Inflammatory macrophage (primary cell): ENCODE data around the gene KLHL20.
"Not testable (repeated sequence)": the region's sequence is repeated elsewhere in the genome, so short reads cannot be mapped to it uniquely, and the experiment has no call there.

Experiments used
- DNase-seq, 2 donors: peaks; one replicate each; pipeline ENCODE4 v3.0.0-alpha.2; 2020 to 2022
- total RNA-seq, 18 experiments: gene quantifications; one replicate each; lab custom pipeline; 2026; ENCODE audit warnings: mixed read lengths in 6 of 18, inconsistent platforms in 2 of 18; lab: John Stamatoyannopoulos, UW

The KLHL20 gene, protein sequence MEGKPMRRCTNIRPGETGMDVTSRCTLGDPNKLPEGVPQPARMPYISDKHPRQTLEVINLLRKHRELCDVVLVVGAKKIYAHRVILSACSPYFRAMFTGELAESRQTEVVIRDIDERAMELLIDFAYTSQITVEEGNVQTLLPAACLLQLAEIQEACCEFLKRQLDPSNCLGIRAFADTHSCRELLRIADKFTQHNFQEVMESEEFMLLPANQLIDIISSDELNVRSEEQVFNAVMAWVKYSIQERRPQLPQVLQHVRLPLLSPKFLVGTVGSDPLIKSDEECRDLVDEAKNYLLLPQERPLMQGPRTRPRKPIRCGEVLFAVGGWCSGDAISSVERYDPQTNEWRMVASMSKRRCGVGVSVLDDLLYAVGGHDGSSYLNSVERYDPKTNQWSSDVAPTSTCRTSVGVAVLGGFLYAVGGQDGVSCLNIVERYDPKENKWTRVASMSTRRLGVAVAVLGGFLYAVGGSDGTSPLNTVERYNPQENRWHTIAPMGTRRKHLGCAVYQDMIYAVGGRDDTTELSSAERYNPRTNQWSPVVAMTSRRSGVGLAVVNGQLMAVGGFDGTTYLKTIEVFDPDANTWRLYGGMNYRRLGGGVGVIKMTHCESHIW
- total RNA-seq = 10.3 to 33.2 (median 25.4) reads per million in 18 experiments

DNA sequence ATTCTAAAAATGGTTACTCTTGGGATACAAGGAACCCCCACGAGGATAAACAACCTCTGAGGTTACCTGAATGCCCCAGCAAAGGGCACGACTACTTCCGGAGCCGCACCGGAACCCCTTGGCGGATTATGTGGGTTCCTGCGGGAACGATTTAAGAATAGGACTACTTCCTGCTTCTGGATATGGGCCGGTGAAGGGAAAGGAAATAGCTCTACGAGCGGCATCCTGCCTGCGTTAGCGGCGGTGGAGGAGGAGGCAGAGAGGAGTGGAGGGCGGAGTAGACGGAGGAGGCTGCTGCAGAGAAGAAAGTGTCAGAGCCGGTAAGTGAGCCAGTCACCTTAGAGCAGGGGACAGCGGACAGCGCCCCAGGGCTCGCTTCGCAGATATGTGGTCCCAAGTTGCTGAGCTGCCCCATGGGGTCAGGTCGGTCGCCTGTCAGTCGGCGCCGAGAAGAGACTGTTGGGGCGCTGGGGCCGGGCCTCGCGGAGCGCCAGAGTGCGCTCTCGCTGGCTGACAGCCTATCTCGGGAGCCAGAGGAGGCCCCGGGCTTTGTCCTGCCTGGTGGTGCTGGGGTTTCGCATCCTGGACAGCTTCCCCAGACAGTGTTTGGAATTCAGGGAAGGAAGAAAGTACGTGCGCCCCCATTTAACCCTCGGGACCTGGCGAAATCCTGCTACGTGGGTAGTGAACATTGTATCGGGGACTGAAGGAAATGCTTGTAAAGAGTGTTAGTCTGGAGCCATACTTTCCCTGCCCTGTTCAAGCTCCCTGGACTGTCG is at the start of gene KLHL20:
KLHL20 (plus strand) TSS at position 223 of the 779 bp plus-strand sequence. CDS start 1,063 bp downstream, outside the sequence.
- DNase-seq = peak; percentile 89 to 91

DNA sequence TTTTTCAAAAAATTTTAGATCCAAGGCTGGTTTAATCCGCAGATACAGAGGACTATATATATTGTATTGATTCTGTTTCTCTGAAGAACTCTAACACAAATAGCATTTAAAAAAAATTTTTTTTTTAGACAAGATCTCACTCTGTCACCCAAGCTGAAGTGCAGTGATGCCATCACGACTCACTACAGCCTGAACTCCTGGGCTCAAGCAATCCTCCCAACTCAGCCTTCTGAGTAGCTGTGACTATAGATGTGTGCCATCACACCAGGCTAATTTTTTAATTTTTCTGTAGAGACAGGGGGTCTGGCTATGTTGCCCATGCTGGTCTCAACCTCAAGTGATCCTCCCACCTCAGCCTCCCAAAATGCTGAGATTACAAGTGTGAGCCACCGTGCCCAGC is 48.1 kb upstream of the KLHL20 start:
- no peak for DNase-seq

DNA sequence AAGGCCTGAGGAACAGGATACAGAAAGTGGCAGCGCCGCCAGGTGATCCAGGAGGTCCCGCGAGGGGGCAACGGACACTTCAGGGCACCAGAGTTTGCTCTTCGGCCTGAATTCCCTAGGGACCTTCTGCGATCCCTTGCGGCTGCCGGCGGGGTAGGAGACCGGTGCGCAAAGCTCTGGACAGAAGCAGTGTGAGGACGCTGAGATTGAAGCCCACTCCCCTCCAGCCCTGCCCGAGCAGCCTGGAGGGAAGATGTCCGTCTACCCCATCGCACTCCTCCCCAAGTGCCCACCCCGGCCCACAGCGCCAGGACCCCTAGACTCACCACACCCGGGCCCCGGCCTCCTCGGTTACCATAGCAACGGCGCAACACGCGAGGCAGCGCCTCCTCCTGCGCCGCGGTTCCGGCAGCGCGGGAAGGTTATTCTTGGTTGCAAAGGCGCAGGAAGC is 45.3 kb upstream of the KLHL20 start, which contains the start of gene ANKRD45:
ANKRD45 (minus strand) TSS at position 361 of the 451 bp plus-strand sequence. CDS start 10,433 bp downstream, outside the sequence.
- no peak for DNase-seq

DNA sequence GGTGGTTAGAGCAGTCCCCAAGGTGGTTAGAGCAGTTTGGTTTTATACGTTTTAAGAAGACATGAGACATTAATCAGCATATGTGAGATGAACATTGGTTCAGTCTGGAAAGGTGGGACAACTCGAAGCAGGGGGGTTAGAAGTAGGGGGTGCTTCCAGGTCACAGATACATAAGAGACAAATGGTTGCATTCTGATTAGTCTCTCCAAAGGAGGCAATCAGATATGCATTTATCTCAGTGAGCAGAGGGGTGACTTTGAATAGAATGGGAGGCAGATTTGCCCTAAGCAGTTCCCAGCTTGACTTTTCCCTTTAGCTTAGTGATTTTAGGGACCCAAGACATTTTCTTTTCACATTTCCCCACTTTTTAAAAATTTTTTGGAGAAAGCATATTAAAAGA is 40.3 kb upstream of the KLHL20 start:
- not testable (repeated sequence) for DNase-seq

DNA sequence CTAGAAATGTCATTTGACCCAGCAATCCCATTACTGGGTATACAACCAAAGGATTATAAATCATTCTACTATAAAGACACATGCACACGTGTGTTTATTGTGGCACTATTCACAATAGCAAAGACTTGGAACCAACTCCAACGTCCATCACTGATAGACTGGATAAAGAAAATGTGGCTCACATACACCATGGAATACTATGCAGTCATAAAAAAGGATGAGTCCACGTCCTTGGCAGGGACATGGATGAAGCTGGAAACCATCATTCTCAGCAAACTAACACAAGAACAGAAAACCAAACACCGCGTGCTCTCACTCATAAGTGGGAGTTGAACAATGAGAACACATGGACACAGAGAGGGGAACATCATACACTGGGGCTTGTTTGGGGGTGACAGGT is 34.6 kb upstream of the KLHL20 start:
- DNase-seq = not testable (repeated sequence)

DNA sequence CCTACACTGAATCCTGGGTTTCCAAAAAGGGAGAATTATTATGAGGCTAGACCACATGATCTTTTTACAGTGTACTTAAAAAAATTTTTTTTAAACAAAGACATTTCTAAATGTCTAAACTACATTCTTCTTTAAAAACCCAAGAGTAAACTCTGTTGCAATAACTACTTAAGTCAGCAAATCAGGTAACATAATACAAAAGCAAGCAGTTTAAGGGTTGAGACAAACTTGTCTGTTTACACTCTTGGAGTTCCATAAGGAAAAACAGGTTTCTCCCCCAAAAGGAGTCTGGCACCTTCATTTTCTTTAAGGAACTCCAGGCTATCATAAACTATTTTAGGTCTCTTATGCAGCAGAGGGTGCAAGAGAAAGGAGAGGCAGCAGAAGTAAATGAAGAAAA is 32.6 kb upstream of the KLHL20 start:
- DNase-seq = no peak

DNA sequence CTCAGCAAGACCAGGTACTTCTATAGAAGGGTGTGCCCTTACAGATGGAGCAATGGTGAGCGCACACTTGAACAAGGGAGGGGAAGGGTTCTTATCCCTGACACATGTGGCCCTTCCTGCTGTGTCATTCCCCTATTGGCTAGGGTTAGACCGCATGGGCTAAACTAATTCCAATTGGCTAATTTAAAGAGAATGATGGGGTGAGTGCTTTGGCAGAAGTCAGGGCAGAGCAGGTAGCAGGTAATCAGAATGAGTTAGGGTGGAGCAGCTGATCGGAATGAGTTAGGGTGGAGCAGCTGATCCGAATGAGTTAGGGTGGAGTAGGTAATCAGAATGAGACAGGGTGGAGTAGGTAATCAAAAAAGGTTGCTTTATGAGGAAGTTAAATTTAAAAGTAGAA is 30.9 kb upstream of the KLHL20 start:
- DNase-seq = not testable (repeated sequence)

DNA sequence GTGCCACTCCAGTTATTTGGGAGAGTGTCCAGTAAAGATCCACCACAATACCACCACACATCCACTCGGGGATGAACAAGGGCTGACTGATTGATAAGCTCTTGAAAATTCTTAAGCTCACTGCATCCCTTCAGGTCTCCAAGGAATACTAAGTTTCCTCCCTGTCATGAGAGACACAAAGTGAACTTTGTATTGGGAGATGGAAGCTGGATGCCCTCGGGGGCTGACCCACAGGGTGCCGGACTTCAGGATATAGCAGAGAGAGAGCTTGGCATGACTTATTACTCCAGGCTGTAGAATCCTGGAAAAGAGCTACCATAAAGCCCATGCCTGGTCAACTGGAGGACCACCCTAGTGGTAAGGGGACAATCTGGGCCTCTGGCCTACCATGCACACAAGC is 29.7 kb upstream of the KLHL20 start:
- DNase-seq = not testable (repeated sequence)

DNA sequence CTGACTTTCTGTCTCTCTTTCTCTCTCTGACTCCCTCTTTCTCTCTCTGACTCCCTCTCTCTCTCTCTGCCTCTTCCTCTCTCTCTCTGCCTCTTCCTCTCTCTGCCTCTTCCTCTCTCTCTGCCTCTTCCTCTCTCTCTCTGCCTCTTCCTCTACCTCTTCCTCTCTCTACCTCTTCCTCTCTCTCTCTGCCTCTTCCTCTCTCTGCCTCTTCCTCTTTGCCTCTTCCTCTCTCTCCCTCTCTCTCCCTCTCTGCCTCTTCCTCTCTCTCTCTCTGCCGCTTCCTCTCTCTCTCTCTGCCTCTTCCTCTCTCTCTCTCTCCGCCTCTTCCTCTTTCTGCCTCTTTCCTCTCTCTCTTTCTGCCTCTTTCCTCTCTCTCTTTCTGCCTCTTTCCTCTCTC is 26.5 kb upstream of the KLHL20 start:
- no peak for DNase-seq

DNA sequence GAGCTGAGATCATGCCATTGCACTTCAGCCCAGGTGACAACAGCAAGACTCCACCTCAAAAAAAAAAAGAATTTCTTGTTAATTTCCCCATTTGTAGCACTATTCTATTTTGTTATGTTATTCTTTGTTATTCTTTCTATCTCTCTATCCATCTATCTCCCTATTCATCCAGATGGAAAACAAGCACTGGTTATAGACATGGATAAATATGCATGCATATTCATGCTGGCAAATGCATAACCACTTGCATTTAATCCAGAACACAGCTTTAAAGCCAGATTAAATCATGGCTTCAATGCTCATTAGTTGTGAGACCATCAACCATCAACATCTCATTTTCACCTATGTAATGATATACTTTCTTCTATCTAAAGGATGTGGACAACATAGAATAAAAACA is 21.5 kb upstream of the KLHL20 start:
- DNase-seq = no peak

DNA sequence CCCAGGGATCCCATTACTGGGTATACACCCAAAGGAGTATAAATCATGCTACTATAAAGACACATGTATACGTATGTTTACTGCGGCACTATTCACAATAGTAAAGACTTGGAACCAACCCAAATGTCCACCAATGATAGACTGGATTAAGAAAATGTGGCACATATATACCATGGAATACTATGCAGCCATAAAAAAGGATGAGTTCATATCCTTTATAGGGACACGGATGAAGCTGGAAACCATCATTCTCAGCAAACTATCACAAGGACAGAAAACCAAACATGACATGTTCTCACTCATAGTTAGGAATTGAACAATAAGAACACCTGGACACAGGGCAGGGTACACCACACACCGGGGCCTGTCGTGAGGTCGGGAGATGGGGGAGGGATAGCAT is 13.5 kb upstream of the KLHL20 start:
- DNase-seq = not testable (repeated sequence)

DNA sequence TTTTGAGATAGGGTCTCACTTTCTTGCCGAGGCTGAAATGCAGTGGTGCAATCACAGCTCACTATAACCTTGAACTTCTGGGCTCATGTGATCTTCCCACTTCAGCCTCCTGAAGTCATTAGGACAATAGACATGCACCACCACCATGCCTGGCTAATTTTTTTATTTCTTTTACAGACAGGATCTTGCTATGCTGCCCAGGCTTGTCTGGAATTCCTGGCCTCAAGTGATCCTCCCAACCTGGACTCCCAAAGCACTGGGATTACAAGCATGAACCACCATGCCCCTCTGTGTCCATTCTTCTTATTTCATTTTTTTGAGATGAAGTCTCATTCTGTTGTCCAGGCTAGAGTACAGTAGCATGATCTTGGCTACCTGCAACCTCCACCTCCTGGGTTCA is 12.0 kb upstream of the KLHL20 start:
- DNase-seq = no peak

DNA sequence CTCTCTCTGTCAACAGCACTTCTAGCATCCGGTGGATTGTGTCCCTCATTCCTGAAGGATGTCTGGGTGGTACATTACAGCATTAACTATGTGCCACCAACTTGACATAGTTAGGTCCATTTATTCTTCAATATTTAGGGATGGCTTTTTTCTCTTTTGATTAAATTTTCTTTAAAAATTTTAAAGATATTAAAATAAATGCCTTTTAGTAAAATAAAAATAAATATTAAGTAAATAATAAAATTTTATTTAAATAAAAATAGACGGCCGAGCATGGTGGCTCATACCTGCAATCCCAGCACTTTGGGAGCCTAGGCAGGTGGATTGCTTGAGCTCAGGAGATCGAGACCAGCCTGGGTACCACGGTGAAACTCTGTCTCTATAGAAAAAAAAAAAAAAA is 9.7 kb upstream of the KLHL20 start:
- DNase-seq = no peak

DNA sequence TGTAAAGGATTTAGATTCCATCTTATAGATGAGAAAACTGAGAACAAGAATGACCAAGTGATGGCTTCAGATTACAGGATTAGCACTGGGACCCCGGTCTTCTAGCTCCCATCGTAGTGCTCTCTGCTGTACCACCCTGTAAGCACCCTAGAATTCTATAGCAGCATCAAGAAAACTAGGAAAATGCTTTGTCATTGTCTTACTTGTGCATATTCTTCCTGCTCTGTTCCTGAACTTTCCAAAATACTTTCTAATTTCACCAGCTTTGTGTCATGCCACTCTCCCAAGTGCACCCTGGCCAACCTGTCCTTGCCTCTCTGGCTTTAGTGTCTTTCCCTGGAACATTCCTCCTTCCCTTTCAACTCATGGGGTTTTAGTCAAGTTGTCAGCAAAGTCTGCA is 6.0 kb upstream of the KLHL20 start:
- DNase-seq = no peak

DNA sequence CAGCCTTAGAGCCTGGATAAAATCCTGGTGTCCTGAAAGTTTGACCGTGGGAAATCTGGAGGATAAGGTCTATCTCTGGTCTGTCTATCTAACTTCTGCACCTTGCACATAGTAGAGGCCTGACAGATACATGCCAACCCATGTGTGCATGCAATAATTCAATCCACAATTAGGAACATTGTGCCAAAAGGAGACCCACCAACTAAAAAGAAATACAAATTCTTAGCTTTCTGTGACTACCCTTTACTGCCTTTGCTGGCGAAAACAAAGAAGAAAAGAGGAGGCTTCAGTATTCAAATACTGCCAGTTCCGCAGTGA is 381 bp upstream of the KLHL20 start:
- no peak for DNase-seq

DNA sequence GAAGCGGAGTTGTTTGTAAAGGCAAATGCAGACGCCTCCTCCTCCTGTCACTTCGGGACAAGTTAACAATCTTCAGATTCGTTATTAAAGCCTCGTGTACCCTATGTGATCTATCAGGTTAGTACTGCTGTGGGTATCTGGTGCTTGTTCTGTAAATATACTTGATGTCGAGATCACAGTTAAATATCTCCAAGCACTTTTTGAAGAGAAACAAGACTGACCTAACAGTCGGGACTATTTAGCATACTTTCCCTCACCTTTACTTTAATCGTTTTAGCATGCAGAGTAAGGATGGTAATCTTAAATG is 710 bp downstream of the KLHL20 start:
- no peak for DNase-seq

DNA sequence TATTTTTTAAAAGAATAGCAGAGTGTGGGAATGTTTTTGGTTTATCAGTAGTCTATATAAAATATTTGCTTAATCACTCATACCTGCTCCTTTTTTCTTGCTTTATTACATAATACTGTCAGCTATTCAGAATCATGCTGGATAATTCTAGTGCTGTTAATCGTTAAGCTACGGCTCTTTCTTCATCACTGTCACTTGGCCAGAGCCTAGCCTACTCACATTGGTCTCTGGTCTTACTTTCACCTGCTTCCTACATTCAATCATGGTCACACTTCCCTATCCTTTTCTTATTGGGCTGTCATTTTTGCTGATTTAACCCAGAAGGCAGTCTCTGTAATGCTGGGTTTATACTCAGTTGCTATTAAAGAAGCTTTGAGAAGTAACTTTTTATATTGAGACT is 2.5 kb downstream of the KLHL20 start:
- no peak for DNase-seq

DNA sequence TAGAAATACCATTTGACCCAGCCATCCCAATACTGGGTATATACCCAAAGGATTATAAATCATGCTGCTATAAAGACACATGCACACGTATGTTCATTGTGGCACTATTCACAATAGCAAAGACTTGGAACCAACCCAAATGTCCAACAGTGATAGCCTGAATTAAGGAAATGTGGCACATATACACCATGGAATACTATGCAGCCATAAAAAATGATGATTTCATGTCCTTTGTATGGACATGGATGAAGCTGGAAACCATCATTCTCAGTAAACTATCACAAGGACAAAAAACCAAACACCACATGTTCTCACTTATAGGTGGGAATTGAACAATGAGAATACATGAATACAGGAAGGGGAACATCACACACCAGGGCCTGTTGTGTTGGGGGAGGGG is 16.6 kb downstream of the KLHL20 start:
- not testable (repeated sequence) for DNase-seq

DNA sequence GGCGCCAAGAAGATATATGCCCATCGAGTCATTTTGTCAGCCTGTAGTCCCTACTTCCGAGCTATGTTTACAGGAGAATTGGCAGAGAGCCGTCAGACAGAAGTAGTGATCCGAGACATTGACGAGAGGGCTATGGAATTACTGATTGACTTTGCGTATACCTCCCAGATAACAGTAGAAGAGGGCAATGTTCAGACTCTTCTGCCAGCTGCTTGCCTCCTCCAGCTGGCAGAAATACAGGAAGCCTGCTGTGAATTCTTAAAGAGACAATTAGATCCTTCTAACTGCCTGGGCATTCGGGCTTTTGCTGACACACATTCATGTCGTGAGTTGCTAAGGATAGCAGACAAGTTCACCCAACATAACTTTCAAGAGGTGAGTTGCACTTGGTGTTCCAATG is 19.1 kb downstream of the KLHL20 start:
- no peak for DNase-seq

DNA sequence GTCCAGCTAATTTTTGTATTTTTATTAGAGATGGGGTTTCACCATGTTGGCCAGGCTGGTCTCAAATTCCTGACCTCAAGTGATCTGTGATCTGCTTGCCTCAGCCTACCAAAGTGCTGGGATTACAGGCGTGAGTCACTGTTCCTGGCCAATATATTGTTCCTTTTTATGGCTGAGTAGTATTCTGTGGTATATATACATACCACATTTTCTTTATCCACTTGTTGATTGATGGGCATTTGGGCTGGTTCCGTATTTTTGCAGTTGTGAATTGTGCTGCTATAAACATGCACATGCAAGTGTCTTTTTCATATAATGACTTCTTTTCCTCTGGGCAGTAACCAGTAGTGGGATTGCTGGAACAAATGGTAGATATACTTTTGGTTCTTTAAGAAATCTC is 21.3 kb downstream of the KLHL20 start:
- DNase-seq = not testable (repeated sequence)

DNA sequence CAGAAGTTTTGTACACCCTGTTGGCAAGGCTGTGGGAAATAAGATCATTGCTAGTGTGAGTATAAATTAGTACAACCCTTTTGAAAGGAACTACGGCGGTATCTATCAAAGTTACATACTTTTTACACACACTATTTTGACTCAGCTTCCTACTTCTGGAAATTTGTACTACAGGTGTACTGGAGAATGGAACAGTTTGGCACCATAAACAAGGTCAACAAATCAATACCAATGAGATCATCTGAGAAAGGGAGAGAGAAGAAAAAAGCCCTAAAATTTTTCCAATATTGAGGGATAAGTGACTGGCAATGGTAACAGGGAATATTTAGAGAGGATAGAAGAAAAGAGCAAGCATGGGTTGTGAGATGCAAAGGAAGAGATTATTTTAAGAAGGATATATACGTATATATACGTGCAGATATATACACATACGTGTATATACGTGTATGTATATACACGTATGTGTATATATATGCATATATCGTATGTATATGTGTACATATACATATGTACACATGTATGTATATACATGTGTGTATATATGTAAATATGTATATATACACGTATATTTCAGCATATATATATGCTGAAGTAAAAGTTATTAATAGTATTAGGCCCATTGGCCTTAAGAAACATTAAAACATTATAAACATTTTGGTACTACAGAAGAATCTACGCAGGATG is 27.6 kb downstream of the KLHL20 start:
- DNase-seq = no peak

DNA sequence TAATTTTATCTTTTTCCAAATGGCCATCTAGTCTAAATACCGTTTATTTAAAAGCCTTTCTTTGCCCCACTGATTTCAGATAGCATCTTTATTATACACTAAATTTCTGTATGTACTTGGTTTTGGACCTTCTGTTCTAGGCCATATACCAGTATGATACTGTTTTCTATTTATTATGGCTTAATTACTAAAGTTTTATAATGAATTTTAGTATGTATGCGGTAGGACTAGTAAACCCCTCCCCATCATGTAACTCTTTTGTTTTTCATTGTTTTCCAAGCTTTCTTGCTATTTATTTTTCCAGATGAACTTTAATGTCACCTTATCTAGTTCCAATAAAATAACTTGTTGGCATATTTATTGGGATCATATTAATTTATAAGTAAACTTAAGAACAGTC is 29.9 kb downstream of the KLHL20 start:
- DNase-seq = no peak

DNA sequence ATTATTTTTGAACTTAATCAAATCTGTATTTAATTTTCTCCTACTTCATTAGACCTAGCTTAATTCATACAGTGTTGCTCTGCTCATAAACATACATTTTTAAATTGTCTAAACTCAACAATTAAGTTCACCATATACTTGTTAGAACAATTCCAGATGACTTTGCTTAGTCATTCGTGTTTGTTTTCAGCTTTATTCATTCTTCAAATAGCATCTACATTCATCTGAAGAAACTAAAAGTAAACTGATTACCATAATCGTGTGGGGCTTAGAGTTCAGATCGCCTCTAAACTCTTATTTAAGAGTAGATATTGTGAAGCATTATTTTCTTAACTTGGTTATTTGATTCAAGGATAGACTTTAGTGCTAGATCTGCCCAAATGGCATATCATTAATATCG is 34.4 kb downstream of the KLHL20 start:
- no peak for DNase-seq
